Measurements from ENCODE around the gene RPRD2. TPM values are rescaled to one million over a fixed set of nuclear protein-coding genes. Genes with fewer than 3 reads are reported as not detected.

RPRD2 gene
- total and polyA plus RNA-seq, 9 of the 15 experiments (the other 6 are each of a cell fraction or from before 2014, with no cell fraction given): 1.5 to 21.6 (median 7.7) TPM

DNA sequence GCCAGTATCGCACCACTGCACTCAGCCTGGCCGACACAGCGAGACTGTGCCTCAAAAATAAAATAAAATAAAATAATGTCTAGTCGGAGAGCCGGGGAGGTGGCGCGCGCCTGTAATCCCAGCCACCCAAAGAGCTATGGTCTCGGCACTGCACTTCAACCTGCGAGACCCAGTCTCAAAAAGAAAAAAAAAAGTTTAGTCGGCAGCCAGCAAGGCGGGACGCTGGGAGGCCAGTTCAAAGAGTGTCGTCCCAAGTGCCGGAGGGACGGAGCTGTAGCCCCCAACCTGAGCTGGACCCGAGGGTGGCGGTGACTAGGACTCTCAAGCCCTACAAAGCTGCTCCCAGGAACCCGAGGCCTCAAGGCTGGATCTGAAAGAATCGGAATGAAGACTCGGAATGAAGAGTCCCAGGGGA, 151.0 kb downstream of the RPRD2 start (continued):
- TF ChIP-seq, protein P1, sequence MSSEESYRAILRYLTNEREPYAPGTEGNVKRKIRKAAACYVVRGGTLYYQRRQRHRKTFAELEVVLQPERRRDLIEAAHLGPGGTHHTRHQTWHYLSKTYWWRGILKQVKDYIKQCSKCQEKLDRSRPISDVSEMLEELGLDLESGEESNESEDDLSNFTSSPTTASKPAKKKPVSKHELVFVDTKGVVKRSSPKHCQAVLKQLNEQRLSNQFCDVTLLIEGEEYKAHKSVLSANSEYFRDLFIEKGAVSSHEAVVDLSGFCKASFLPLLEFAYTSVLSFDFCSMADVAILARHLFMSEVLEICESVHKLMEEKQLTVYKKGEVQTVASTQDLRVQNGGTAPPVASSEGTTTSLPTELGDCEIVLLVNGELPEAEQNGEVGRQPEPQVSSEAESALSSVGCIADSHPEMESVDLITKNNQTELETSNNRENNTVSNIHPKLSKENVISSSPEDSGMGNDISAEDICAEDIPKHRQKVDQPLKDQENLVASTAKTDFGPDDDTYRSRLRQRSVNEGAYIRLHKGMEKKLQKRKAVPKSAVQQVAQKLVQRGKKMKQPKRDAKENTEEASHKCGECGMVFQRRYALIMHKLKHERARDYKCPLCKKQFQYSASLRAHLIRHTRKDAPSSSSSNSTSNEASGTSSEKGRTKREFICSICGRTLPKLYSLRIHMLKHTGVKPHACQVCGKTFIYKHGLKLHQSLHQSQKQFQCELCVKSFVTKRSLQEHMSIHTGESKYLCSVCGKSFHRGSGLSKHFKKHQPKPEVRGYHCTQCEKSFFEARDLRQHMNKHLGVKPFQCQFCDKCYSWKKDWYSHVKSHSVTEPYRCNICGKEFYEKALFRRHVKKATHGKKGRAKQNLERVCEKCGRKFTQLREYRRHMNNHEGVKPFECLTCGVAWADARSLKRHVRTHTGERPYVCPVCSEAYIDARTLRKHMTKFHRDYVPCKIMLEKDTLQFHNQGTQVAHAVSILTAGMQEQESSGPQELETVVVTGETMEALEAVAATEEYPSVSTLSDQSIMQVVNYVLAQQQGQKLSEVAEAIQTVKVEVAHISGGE (CRISPR knock-in tag; IDR thresholded peaks at IDR 0.05): peak in 1 of 3 experiments; percentile 84; a peak in 2 of 6 replicates
- TF ChIP-seq ETV5 (CRISPR knock-in tag; IDR thresholded peaks at IDR 0.05; ENCODE audit: low read depth) (no peak), ZNF436 (CRISPR knock-in tag; IDR thresholded peaks at IDR 0.05) (no peak), KLF10 (CRISPR knock-in tag; IDR thresholded peaks at IDR 0.05) (no peak), MTA1 (IDR thresholded peaks at IDR 0.05; ENCODE audit: borderline replicate concordance) (no peak), ETV6 (IDR thresholded peaks at IDR 0.05; ENCODE audit: borderline replicate concordance in 1 of 2, low read depth in 2 of 2, low read length in 1 of 2) (no peak), ETV6 (CRISPR knock-in tag; IDR thresholded peaks at IDR 0.05; ENCODE audit: borderline replicate concordance) (no peak), ARNT (IDR thresholded peaks at IDR 0.05) (0 out of 4 replicates have a peak, but pooled peaks of 1 of the 2 experiments have one; percentile 33), TAF15 (IDR thresholded peaks at IDR 0.05; ENCODE audit: low read depth, low read length) (no peak), CBFA2T2 (conservative IDR thresholded peaks at IDR 0.05) (no peak), ZNF224 (CRISPR knock-in tag; IDR thresholded peaks at IDR 0.05) (no peak)
- TF ChIP-seq, protein P2, sequence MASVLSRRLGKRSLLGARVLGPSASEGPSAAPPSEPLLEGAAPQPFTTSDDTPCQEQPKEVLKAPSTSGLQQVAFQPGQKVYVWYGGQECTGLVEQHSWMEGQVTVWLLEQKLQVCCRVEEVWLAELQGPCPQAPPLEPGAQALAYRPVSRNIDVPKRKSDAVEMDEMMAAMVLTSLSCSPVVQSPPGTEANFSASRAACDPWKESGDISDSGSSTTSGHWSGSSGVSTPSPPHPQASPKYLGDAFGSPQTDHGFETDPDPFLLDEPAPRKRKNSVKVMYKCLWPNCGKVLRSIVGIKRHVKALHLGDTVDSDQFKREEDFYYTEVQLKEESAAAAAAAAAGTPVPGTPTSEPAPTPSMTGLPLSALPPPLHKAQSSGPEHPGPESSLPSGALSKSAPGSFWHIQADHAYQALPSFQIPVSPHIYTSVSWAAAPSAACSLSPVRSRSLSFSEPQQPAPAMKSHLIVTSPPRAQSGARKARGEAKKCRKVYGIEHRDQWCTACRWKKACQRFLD (CRISPR knock-in tag; IDR thresholded peaks at IDR 0.05): no peak
